Loucy (cell line): ENCODE measurements around the gene CHSY3.

Source experiments
- H2AFZ ChIP-seq: fragments of 200-600 bp; sonication (generic); 2 replicates; pipeline ENCODE4 v1.6.0; 2016; ENCODE audit warnings: antibody characterized with exemption, mild to moderate bottlenecking, low read length, moderate library complexity
- H3F3A ChIP-seq: fragments of 200-600 bp; 2 replicates; pipeline ENCODE4 v1.6.0; 2016; ENCODE audit warnings: antibody characterized with exemption, low read depth, mild to moderate bottlenecking
- H3K27me3 ChIP-seq: fragments of 200-600 bp; sonication (generic); 2 replicates; pipeline ENCODE4 v1.6.1; 2014; ENCODE audit warnings: low read length, mild to moderate bottlenecking; ENCODE audit not compliant: insufficient read depth, poor library complexity, severe bottlenecking
- H3K36me3 ChIP-seq: fragments of 200-600 bp; sonication (generic); 2 replicates; pipeline ENCODE4 v1.6.1; 2016; ENCODE audit warnings: low read length; ENCODE audit not compliant: insufficient read depth
- H3K4me1 ChIP-seq: fragments of 200-600 bp; sonication (generic); 2 replicates; pipeline ENCODE4 v1.5.1; 2014; ENCODE audit warnings: low read length, mild to moderate bottlenecking; ENCODE audit not compliant: insufficient read depth, poor library complexity, severe bottlenecking
- H3K4me2 ChIP-seq: fragments of 200-600 bp; sonication (generic); 2 replicates; pipeline ENCODE4 v1.6.0; 2014; ENCODE audit warnings: antibody characterized with exemption, low read length, low read depth, mild to moderate bottlenecking; ENCODE audit not compliant: poor library complexity, severe bottlenecking
- H3K4me3 ChIP-seq: fragments of 200-600 bp; sonication (generic); 2 replicates; pipeline ENCODE4 v1.5.1; 2014; ENCODE audit warnings: low read length, mild to moderate bottlenecking, mixed read lengths; ENCODE audit not compliant: poor library complexity, severe bottlenecking
- H3K79me2 ChIP-seq: fragments of 200-600 bp; sonication (generic); 2 replicates; pipeline ENCODE4 v1.6.1; 2014; ENCODE audit warnings: low read length; ENCODE audit not compliant: insufficient read depth
- H3K9ac ChIP-seq: fragments of 200-600 bp; sonication (generic); 2 replicates; pipeline ENCODE4 v1.6.0; 2014; ENCODE audit warnings: mild to moderate bottlenecking, low read depth, low read length, moderate library complexity; ENCODE audit not compliant: poor library complexity, severe bottlenecking
- H3K9me2 ChIP-seq: fragments of 200-600 bp; sonication (generic); replicated peaks from 2 replicates; pipeline ENCODE4 v1.6.1; 2016; ENCODE audit warnings: low read depth, low read length, mixed read lengths
- H3K9me3 ChIP-seq: fragments of 200-600 bp; sonication (generic); 2 replicates; pipeline ENCODE4 v1.6.1; 2014; ENCODE audit warnings: mild to moderate bottlenecking, antibody characterized with exemption, low read length, low read depth; ENCODE audit not compliant: insufficient read depth
- H4K20me1 ChIP-seq: fragments of 200-600 bp; sonication (generic); 2 replicates; pipeline ENCODE4 v1.6.0; 2014; ENCODE audit warnings: antibody characterized with exemption, low read length, mild to moderate bottlenecking; ENCODE audit not compliant: insufficient read depth, poor library complexity, severe bottlenecking
- EZH2phosphoT487 ChIP-seq: fragments of 200-600 bp; IDR thresholded peaks from 2 replicates; pipeline ENCODE4 v1.6.1; 2018; ENCODE audit warnings: antibody characterized with exemption, mild to moderate bottlenecking, moderate library complexity, borderline replicate concordance
- TF ChIP-seq, protein P1 (sequence below): fragments of 200-600 bp; sonication (generic); conservative IDR thresholded peaks from 2 replicates; pipeline ENCODE4 v1.5.1; 2014; ENCODE audit warnings: mild to moderate bottlenecking, antibody characterized with exemption, low read length

CHSY3 gene

DNA sequence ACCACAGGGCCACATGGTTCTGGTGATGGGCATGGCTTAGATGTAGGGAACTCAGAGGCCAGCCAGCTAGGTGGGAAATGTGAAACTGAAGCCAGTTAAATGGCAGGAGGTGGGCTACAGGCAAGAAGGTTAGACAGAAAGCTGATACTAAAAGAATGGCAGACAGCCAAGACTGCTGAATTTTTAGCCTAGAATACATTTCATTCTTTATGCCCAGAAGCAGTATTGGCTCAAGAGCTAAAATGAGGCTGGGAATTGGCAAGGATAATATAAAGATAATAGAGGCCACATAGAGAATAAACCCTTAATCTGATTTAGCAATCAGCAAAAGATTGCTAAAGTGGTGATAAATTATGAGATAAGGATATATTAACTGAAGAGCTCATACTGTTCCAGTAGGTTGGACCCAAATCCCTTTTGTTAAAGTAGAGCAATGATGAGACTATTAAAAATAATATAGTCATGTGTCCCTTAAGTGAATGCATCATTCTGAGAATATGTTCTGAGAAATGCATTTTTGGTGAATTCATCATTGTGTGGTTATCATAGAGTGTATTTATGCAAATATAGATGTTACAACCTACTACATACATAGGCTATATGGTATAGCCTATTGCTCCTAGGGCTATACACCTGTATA, 234.3 kb downstream of the CHSY3 start:
- no peak overlapping the region for H3K9ac ChIP-seq
- H3K27me3 ChIP-seq = no peaks in the 10 kb centered on the region
- TF ChIP-seq, protein P1, sequence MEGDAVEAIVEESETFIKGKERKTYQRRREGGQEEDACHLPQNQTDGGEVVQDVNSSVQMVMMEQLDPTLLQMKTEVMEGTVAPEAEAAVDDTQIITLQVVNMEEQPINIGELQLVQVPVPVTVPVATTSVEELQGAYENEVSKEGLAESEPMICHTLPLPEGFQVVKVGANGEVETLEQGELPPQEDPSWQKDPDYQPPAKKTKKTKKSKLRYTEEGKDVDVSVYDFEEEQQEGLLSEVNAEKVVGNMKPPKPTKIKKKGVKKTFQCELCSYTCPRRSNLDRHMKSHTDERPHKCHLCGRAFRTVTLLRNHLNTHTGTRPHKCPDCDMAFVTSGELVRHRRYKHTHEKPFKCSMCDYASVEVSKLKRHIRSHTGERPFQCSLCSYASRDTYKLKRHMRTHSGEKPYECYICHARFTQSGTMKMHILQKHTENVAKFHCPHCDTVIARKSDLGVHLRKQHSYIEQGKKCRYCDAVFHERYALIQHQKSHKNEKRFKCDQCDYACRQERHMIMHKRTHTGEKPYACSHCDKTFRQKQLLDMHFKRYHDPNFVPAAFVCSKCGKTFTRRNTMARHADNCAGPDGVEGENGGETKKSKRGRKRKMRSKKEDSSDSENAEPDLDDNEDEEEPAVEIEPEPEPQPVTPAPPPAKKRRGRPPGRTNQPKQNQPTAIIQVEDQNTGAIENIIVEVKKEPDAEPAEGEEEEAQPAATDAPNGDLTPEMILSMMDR = no peak
- no peak for TF ChIP-seq EZH2phosphoT487
- no peaks in the 10 kb centered on the region for H3F3A ChIP-seq
- no peak overlapping the region for H2AFZ ChIP-seq
- no peak overlapping the region for H3K4me2 ChIP-seq
- no peak overlapping the region for H3K4me3 ChIP-seq
- no peaks in the 10 kb centered on the region for H3K9me2 ChIP-seq
- H4K20me1 ChIP-seq = no peaks in the 10 kb centered on the region
- no peaks in the 10 kb centered on the region for H3K9me3 ChIP-seq
- H3K36me3 ChIP-seq = no peaks in the 10 kb centered on the region
- H3K4me1 ChIP-seq = no peaks in the 10 kb centered on the region
- H3K79me2 ChIP-seq = no peaks in the 10 kb centered on the region

DNA sequence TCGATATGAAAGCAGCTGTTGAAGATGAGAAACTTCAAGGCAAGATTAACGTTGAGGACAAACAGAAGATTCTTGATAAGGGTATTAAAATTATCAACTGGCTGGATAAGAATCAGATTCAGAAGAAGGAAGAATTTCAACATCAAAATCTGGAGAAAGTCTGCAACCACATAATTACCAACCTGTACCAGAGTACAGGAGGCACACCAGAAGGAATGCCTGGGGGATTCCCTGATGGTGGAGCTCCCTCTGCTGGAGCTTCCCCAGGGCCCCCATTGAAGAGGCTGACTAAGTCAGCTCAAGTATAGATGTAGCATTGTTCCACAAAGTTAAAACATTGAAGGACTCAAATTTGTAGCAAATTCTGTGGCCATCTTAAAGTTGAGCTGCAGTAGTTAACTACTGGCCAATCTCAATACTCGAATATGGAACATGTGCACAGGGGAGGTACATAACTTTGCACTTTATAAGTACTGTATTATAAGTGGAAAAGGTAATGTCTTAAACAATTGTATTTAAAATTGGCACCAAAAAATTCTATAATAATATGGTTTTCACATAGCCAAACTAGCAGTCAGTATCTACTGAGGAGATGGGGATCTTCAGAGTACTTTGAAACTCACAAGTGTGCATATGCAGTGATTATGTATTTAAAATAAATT, 237.5 kb downstream of the CHSY3 start:
- Histone ChIP-seq H3K79me2 (no peaks in the 10 kb centered on the region), H3K4me3 (no peak overlapping the region), H3K27me3 (no peaks in the 10 kb centered on the region), H3K9ac (no peak overlapping the region), H2AFZ (no peak overlapping the region), H3K36me3 (no peaks in the 10 kb centered on the region), H3K9me3 (no peaks in the 10 kb centered on the region), H3K9me2 (no peaks in the 10 kb centered on the region), H3K4me2 (no peak overlapping the region), H3K4me1 (no peaks in the 10 kb centered on the region), H4K20me1 (no peaks in the 10 kb centered on the region), H3F3A (no peaks in the 10 kb centered on the region)
- TF ChIP-seq, protein P1 = peak; percentile 45
- no peak for TF ChIP-seq EZH2phosphoT487

DNA sequence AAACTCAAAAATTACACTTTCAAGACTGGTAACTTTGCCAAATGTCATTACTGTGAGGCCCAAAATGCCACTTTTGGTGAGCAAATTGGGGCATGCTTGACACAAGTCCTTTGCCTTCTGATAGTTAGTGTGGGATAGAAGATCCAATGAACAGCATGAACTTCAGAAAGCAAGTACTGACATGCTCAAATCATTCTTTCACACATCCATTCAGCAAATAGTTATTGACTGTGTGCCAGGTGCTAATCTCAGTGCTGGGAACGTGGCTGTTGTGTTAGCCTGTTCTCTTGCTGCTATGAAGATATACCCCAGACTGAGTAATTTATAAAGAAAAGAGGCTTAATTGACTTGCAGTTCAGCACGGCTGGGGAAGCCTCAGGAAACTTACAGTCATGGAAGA, 247.0 kb downstream of the CHSY3 start:
- Histone ChIP-seq H3F3A (no peaks in the 10 kb centered on the region), H3K4me3 (no peak overlapping the region), H2AFZ (no peak overlapping the region), H3K9ac (no peak overlapping the region), H3K4me1 (no peaks in the 10 kb centered on the region), H3K9me2 (no peaks in the 10 kb centered on the region), H3K36me3 (no peaks in the 10 kb centered on the region), H3K27me3 (no peaks in the 10 kb centered on the region), H3K4me2 (no peak overlapping the region), H4K20me1 (no peaks in the 10 kb centered on the region), H3K79me2 (no peaks in the 10 kb centered on the region), H3K9me3 (no peaks in the 10 kb centered on the region)
- no peak for TF ChIP-seq EZH2phosphoT487
- TF ChIP-seq, protein P1 = no peak
